HG03039 (cell line): ENCODE data around the gene LDHB.
A peak's percentile ranks its signal among the peaks of the same experiment; 100 is the strongest.
"Not testable (repeated sequence)": the region's sequence is repeated elsewhere in the genome, so short reads cannot be mapped to it uniquely, and the experiment has no call there.

ENCODE experiments used
- ATAC-seq: cut with Tn5 transposase; IDR thresholded peaks from one replicate; pipeline ENCODE4 v1.9.1; 2021; ENCODE audit warnings: mild to moderate bottlenecking, moderate library complexity; ENCODE audit not compliant: unreplicated experiment

LDHB gene

GRCh38 chr12:21657326-21658077 is at the start of gene LDHB:
LDHB (minus strand) TSS chr12:21657842; CDS start chr12:21654671, 3,171 bp downstream.
- ATAC-seq: peak; percentile 98

- no peak for ATAC-seq
Observed at GRCh38 chr12:21704847-21705246, 47.2 kb upstream of the LDHB start.

GRCh38 chr12:21699851-21700250 is 42.2 kb upstream of the LDHB start:
- ATAC-seq: no peak

- ATAC-seq: no peak
Observed at GRCh38 chr12:21697904-21698630, 40.4 kb upstream of the LDHB start.

- ATAC-seq: no peak
Observed at GRCh38 chr12:21696625-21697024, 39.0 kb upstream of the LDHB start.

- ATAC-seq: no peak
Observed at GRCh38 chr12:21695986-21696385, 38.3 kb upstream of the LDHB start.

- ATAC-seq: no peak
Observed at GRCh38 chr12:21694660-21695059, 37.0 kb upstream of the LDHB start.

- no peak for ATAC-seq
Observed at GRCh38 chr12:21691515-21691914, 33.9 kb upstream of the LDHB start.

- no peak for ATAC-seq
Observed at GRCh38 chr12:21690704-21691368, 33.2 kb upstream of the LDHB start.

- ATAC-seq: no peak
Observed at GRCh38 chr12:21683115-21683514, 25.5 kb upstream of the LDHB start.

GRCh38 chr12:21678959-21679358 is 21.3 kb upstream of the LDHB start:
- ATAC-seq: no peak

- no peak for ATAC-seq
Observed at GRCh38 chr12:21677622-21678277, 20.1 kb upstream of the LDHB start.

GRCh38 chr12:21677204-21677603 is 19.6 kb upstream of the LDHB start:
- ATAC-seq: no peak

- no peak for ATAC-seq
Observed at GRCh38 chr12:21676776-21677175, 19.1 kb upstream of the LDHB start.

GRCh38 chr12:21675641-21676040 is 18.0 kb upstream of the LDHB start:
- ATAC-seq: no peak

GRCh38 chr12:21675096-21675495 is 17.5 kb upstream of the LDHB start:
- no peak for ATAC-seq

GRCh38 chr12:21673830-21674552 is 16.3 kb upstream of the LDHB start:
- not testable (repeated sequence) for ATAC-seq

GRCh38 chr12:21672146-21672545 is 14.5 kb upstream of the LDHB start:
- ATAC-seq: no peak

GRCh38 chr12:21666722-21667121 is 9.1 kb upstream of the LDHB start:
- no peak for ATAC-seq

- ATAC-seq: no peak
Observed at GRCh38 chr12:21665816-21666215, 8.2 kb upstream of the LDHB start.
